ENCODE data around the gene PSMD3.
A peak's percentile ranks its signal among the peaks of the same experiment; 100 is the strongest.
"Not testable (repeated sequence)": the region's sequence is repeated elsewhere in the genome, so short reads cannot be mapped to it uniquely, and the experiment has no call there.

PSMD3 gene

GRCh38 chr17:39980351-39981206 lies at the start of gene PSMD3:
TSS of gene PSMD3 (plus strand) at chr17:39980807. CDS start at chr17:39980971, 164 bp downstream.
- DNase-seq = peak; percentile 64 to 100 (median 98)

- DNase-seq = peak in 1 of 56 donors; percentile 10
Observed at GRCh38 chr17:39933912-39934311, 46.7 kb upstream of the PSMD3 start.

- no peak for DNase-seq
Observed at GRCh38 chr17:39934324-39934723, 46.3 kb upstream of the PSMD3 start.

- DNase-seq = no peak
Observed at GRCh38 chr17:39935909-39936308, 44.7 kb upstream of the PSMD3 start.

- DNase-seq = no peak
Observed at GRCh38 chr17:39937447-39937846, 43.2 kb upstream of the PSMD3 start.

GRCh38 chr17:39938140-39938869 lies 42.3 kb upstream of the PSMD3 start:
- DNase-seq = no peak

GRCh38 chr17:39939106-39939505 lies 41.5 kb upstream of the PSMD3 start:
- peak in 2 of 56 donors; percentile 8 to 9 for DNase-seq

- peak in 2 of 56 donors; percentile 9 to 10 for DNase-seq
Observed at GRCh38 chr17:39939588-39940419, 40.8 kb upstream of the PSMD3 start.

GRCh38 chr17:39943702-39944392 lies 36.8 kb upstream of the PSMD3 start:
- DNase-seq = no peak

- DNase-seq = no peak
Observed at GRCh38 chr17:39944393-39944711, 36.3 kb upstream of the PSMD3 start.

- no peak for DNase-seq
Observed at GRCh38 chr17:39946551-39947330, 33.9 kb upstream of the PSMD3 start.

- DNase-seq = not testable (repeated sequence)
Observed at GRCh38 chr17:39948489-39948828, 32.1 kb upstream of the PSMD3 start.

GRCh38 chr17:39949028-39949427 lies 31.6 kb upstream of the PSMD3 start:
- DNase-seq = no peak

- DNase-seq = no peak
Observed at GRCh38 chr17:39950871-39951348, 29.7 kb upstream of the PSMD3 start.

GRCh38 chr17:39951924-39952679 lies 28.5 kb upstream of the PSMD3 start:
- peak in 1 of 56 donors; percentile 39 for DNase-seq

- DNase-seq = peak; percentile 70 to 100 (median 96)
Observed at GRCh38 chr17:39952680-39953470, 27.7 kb upstream of the PSMD3 start.

- DNase-seq = no peak
Observed at GRCh38 chr17:39953471-39953888, 27.1 kb upstream of the PSMD3 start.

GRCh38 chr17:39954876-39955275 lies 25.7 kb upstream of the PSMD3 start:
- no peak for DNase-seq
